Stimulated activated effector memory CD8-positive, alpha-beta T cell treated with anti-CD3 and anti-CD28 coated beads, Interleukin-12 subunit alpha, Interleukin-12 subunit beta, amount 100 ng/mL, for 72 hours (primary cell): Measurements from ENCODE around the gene GSC.
"Not testable (repeated sequence)": the region's sequence is repeated elsewhere in the genome, so short reads cannot be mapped to it uniquely, and the experiment has no call there.

Source experiments
- ATAC-seq: fragments of 150-1000 bp; cut with Tn5 transposase; 2 replicates; pipeline ENCODE4 v1.10.0; 2021
- DNase-seq, 2 donors: peaks; one replicate each; pipeline ENCODE4 v3.0.0; 2021 to 2022; ENCODE audit warnings: low spot score in 2 of 2
- H3K27ac Mint-ChIP-seq: one replicate; pipeline ENCODE4 v1.8.0; 2022; ENCODE audit warnings: mild to moderate bottlenecking, mixed read lengths
- H3K36me3 Mint-ChIP-seq: one replicate; pipeline ENCODE4 v1.8.0; 2022; ENCODE audit warnings: mild to moderate bottlenecking, mixed read lengths
- H3K4me1 Mint-ChIP-seq: one replicate; pipeline ENCODE4 v1.8.0; 2022; ENCODE audit warnings: mixed read lengths
- H3K4me3 Mint-ChIP-seq: one replicate; pipeline ENCODE4 v1.8.0; 2022; ENCODE audit warnings: mild to moderate bottlenecking, mixed read lengths
- H3K9me3 Mint-ChIP-seq: one replicate; pipeline ENCODE4 v1.8.0; 2022; ENCODE audit warnings: mixed read lengths

GSC gene

DNA sequence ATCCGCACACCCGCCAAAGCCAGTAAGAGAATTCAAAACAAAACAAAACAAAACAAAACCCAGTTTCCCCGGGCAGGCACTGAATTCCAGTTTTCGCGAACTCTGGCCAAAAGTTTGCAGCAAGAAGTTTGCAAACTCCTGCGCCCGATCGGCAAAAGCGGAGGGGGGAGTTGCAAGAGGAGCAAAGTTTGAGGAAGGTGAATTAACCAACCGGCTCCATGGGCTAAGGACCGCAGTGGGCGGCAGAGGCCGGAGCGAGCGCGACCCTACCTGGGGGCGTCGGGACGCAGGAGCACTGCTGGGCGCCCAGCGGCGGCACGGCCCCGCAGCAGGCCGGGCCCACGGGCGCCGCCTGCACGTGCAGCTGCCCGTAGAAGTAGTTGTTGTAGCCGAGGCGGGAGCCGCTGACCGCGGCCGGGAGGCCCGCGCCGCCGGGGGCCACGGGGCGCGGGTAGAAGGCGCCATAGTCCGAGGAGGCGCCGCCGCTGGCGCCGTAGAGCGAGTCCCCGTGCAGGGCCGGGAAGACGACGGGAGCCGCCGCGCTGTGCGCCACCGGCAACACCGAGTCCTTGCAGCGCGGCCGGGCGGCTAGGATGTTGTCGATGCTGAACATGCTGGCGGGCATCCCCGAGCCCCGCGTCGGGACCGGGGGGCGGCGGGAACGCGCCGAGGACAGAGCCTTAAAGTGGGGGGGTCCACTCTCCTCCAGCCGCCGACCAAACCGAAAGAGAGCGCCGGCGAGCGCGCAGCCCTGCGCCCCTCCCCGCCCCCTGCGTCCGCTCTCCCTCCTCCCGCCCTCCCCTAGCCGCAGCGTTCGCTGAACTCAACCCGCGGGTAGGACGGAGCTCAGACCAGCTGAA is at the start of gene GSC:
Gene GSC (minus strand): TSS at position 723 of the 860 bp plus-strand sequence. CDS start 98 bp downstream, at position 625.
- ATAC-seq: peak; percentile 56
- peak in 1 of 2 donors; percentile 58 for DNase-seq
- Mint-ChIP-seq H3K36me3 (peaks cover 9% of the 10 kb centered on the region), H3K27ac (no peak within 1 kb of the TSS), H3K9me3 (no peaks in the 10 kb centered on the region), H3K4me3 (peak within 1 kb of the TSS; percentile 70), H3K4me1 (peaks cover 32% of the 10 kb centered on the region)

DNA sequence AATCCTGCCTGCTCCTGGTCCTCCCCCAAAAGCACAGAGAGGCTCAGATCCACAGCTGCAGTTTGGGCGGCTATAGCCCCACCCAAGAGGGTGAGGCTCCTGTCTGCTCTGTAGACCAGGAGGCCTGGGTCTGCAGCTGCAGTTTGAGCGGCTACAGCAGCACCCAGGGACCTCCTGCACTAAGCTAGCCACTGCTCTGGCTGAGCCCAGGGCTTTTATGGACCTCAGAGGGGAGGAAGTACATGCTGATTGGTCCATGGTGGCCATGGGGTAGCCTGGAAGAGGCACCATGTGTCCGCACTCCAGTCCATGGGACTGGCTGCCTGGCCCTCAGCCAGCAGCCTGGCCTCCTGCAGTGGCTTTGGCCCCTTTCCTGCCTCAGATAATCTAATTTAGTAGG is 49.6 kb upstream of the GSC start:
- no peaks in the 10 kb centered on the region for H3K4me1 Mint-ChIP-seq
- no peaks in the 10 kb centered on the region for H3K9me3 Mint-ChIP-seq
- no peaks in the 10 kb centered on the region for H3K36me3 Mint-ChIP-seq
- DNase-seq: no peak
- H3K4me3 Mint-ChIP-seq: no peak overlapping the region
- no peak for ATAC-seq
- H3K27ac Mint-ChIP-seq: no peak overlapping the region

- no peaks in the 10 kb centered on the region for H3K36me3 Mint-ChIP-seq
- DNase-seq: no peak
- no peak for ATAC-seq
- H3K27ac Mint-ChIP-seq: no peak overlapping the region
- H3K4me1 Mint-ChIP-seq: no peaks in the 10 kb centered on the region
- no peak overlapping the region for H3K4me3 Mint-ChIP-seq
- H3K9me3 Mint-ChIP-seq: no peaks in the 10 kb centered on the region
These were observed 46.2 kb upstream of the GSC start for GRCh38 chr14:94816113-94816512.

- no peak overlapping the region for H3K4me3 Mint-ChIP-seq
- H3K27ac Mint-ChIP-seq: no peak overlapping the region
- no peaks in the 10 kb centered on the region for H3K9me3 Mint-ChIP-seq
- ATAC-seq: no peak
- DNase-seq: no peak
- H3K36me3 Mint-ChIP-seq: no peaks in the 10 kb centered on the region
- no peaks in the 10 kb centered on the region for H3K4me1 Mint-ChIP-seq
These were observed 35.9 kb upstream of the GSC start for GRCh38 chr14:94805680-94806288.

DNA sequence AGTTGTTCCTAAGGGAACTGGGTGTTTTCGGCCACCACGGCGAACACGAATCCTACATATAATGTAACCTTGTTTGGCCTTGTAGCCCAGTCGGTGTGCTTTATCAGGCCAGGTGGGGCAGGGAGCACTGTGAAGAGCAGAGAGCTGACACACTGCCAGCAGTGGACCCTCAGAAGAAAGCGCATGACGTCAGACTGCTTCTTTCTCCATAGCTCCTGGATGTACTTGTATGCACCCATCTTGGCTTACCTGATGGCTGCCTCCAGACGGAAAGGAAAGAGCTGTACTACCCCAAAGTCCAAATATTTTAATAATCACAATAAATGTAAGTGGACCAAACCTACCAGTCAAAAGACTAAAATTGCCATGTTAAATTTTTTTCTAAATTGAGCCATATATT is 31.3 kb upstream of the GSC start:
- H3K9me3 Mint-ChIP-seq: no peaks in the 10 kb centered on the region
- ATAC-seq: no peak
- no peak overlapping the region for H3K4me3 Mint-ChIP-seq
- H3K27ac Mint-ChIP-seq: no peak overlapping the region
- DNase-seq: no peak
- H3K4me1 Mint-ChIP-seq: no peaks in the 10 kb centered on the region
- H3K36me3 Mint-ChIP-seq: no peaks in the 10 kb centered on the region

GRCh38 chr14:94800764-94801163 is 30.9 kb upstream of the GSC start:
- not testable (repeated sequence) for DNase-seq, ATAC-seq, H3K4me3 Mint-ChIP-seq, H3K27ac Mint-ChIP-seq, H3K9me3 Mint-ChIP-seq, H3K36me3 Mint-ChIP-seq, H3K4me1 Mint-ChIP-seq

DNA sequence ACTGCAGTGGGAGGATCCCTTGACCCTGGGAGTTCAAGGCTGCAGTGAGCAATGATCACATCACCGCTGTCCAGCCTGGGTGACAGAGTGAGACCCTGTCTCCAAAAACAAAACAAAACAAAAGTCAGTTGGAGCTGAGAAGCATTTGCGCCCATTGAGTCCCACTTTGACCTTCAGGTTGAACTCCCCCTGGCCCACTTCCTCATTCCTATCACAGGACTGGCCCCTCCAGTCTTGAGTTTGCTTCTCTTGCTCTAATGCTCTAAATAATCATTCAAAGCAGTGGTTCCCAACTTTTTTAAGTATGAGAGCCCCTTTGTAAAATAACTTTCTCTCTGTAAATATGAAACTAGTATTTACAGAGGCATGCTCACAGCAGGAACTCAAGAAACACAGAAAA is 28.0 kb upstream of the GSC start:
- Mint-ChIP-seq H3K27ac (no peak overlapping the region), H3K36me3 (no peaks in the 10 kb centered on the region), H3K9me3 (no peaks in the 10 kb centered on the region), H3K4me1 (no peaks in the 10 kb centered on the region), H3K4me3 (no peak overlapping the region)
- ATAC-seq (no peak), DNase-seq (no peak)

DNA sequence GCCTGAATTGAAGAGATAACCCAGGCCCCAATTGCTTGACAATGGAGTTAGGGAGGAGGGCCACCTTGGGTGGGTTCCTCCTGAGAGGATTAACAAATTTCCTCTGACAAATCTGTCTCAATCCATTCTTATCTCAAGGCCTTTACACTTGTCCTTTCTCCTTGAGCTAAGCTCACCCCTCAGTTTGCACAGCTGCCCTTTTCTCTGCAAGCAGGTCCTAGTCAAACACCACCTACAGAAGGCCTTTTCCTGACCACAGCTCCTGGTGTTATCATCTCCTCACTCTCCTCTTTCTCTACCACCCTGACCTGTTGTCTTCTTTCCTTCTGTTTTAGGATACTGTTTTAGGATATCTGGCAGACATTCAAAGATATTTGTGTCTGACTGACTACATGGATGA is 26.4 kb upstream of the GSC start:
- no peak for ATAC-seq
- Mint-ChIP-seq H3K4me3 (no peak overlapping the region), H3K9me3 (no peaks in the 10 kb centered on the region), H3K36me3 (no peaks in the 10 kb centered on the region), H3K27ac (no peak overlapping the region), H3K4me1 (no peaks in the 10 kb centered on the region)
- DNase-seq: no peak

GRCh38 chr14:94795372-94795771 is 25.5 kb upstream of the GSC start:
- no peak for DNase-seq
- Mint-ChIP-seq H3K9me3 (no peaks in the 10 kb centered on the region), H3K36me3 (no peaks in the 10 kb centered on the region), H3K27ac (no peak overlapping the region), H3K4me3 (no peak overlapping the region), H3K4me1 (no peaks in the 10 kb centered on the region)
- no peak for ATAC-seq

DNA sequence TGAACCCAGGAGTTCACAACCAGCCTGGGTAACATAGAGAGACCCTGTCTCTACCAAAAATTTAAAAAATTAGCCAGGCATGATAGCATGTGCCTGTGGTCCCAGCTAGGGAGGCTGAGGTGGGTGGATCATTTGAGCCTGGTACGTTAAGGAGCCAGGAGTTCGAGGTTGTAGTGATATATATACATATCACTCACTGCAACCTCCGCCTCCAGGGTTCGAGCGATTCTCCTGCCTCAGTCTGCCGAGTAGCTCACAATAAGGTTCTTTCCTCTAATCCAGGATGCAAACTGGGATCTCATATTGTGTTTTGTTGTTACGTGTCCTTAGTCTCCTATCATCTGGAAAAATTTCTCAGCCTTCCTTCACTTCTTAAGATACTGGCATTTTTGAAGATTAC is 24.0 kb upstream of the GSC start:
- DNase-seq: no peak
- no peaks in the 10 kb centered on the region for H3K36me3 Mint-ChIP-seq
- no peaks in the 10 kb centered on the region for H3K4me1 Mint-ChIP-seq
- no peaks in the 10 kb centered on the region for H3K9me3 Mint-ChIP-seq
- no peak overlapping the region for H3K4me3 Mint-ChIP-seq
- no peak overlapping the region for H3K27ac Mint-ChIP-seq
- ATAC-seq: no peak

- Mint-ChIP-seq H3K27ac (no peak overlapping the region), H3K4me1 (no peaks in the 10 kb centered on the region), H3K36me3 (no peaks in the 10 kb centered on the region), H3K9me3 (no peaks in the 10 kb centered on the region), H3K4me3 (no peak overlapping the region)
- ATAC-seq (no peak), DNase-seq (no peak)
These were observed 17.7 kb upstream of the GSC start for GRCh38 chr14:94787655-94788054.

GRCh38 chr14:94787092-94787491 is 17.2 kb upstream of the GSC start:
- Mint-ChIP-seq H3K9me3 (no peaks in the 10 kb centered on the region), H3K27ac (no peak overlapping the region), H3K4me1 (no peaks in the 10 kb centered on the region), H3K36me3 (no peaks in the 10 kb centered on the region), H3K4me3 (no peak overlapping the region)
- ATAC-seq: no peak
- no peak for DNase-seq

DNA sequence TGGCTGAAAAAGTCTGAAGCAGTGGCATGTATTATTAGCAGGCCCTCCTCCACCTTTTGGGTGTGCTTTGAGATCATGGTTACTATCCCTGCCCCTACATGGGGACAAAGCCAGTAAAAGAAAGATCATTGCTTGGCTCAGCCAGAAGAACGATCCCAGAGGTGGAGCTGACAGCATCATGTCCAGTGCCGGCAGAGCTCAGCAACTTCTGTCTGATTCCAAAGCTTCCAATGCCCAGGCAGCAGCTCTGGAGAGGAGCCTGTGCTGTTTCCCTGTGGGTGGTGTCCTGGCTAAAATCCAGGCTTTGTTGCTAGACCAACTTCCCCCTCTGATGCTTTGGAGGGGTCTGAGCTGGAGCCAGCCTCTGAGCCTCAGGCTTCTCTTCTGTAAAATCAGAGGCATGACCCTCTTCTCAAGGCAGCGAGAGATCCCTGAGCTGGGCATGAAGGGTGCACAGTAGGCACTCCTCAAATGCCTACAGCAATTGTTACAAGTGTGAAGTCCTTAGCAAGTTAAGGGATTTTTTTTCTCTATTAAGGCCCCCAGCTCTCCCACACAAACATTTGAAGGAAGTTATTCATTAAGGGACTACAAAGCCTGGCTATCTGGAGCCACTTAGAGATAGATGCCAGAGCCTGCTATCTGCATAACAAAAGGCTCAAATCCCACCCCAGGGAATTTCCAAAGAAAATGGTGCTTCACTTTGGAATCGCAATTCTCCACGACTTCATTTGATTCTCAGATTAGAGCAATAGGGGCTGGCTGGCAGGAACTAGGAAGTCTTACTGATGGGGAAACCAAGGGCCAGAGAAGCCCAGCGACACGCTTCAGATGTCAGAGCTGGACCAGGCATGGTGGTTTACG is 10.9 kb upstream of the GSC start:
- H3K4me3 Mint-ChIP-seq: no peak overlapping the region
- DNase-seq (no peak), ATAC-seq (no peak)
- H3K27ac Mint-ChIP-seq: no peak overlapping the region
- no peaks in the 10 kb centered on the region for H3K36me3 Mint-ChIP-seq
- H3K9me3 Mint-ChIP-seq: no peaks in the 10 kb centered on the region
- H3K4me1 Mint-ChIP-seq: peaks cover under 1% of the 10 kb centered on the region

- ATAC-seq (no peak), DNase-seq (no peak)
- Mint-ChIP-seq H3K9me3 (no peaks in the 10 kb centered on the region), H3K36me3 (no peaks in the 10 kb centered on the region), H3K27ac (no peak overlapping the region), H3K4me3 (no peak overlapping the region), H3K4me1 (peaks cover 6% of the 10 kb centered on the region)
These were observed 9.8 kb upstream of the GSC start for GRCh38 chr14:94779713-94780112.

DNA sequence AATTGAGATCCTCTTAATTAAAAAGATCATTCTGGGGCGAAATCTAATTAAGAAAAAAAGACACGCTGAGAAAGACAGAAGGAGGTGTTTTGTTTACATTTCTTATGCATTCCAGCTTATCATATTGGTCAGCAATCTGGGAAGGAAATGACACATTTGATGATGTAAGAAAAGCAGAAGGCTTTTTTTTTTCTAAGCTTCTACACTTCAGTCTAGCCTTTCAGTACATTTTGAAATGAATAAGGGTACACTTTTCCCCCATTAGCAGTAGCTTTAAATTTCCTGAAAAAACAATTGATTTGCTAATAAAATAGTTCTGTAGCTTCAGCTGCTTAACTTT is 5.9 kb upstream of the GSC start:
- Mint-ChIP-seq H3K9me3 (no peaks in the 10 kb centered on the region), H3K4me1 (peaks cover 13% of the 10 kb centered on the region), H3K27ac (no peak overlapping the region), H3K36me3 (peaks cover 9% of the 10 kb centered on the region), H3K4me3 (no peak overlapping the region)
- DNase-seq (no peak), ATAC-seq (no peak)
